ENCODE results near the gene RINT1.

Gene RINT1

GRCh38 chr7:105600720-105601550 is 68.9 kb downstream of the RINT1 start:
- DNase-seq: no peak

- DNase-seq: no peak
Observed at GRCh38 chr7:105602325-105603305, 70.6 kb downstream of the RINT1 start.

- no peak for DNase-seq
Observed at GRCh38 chr7:105610165-105610930, 78.3 kb downstream of the RINT1 start.

- no peak for DNase-seq
Observed at GRCh38 chr7:105611856-105612775, 80.1 kb downstream of the RINT1 start.

- no peak for DNase-seq
Observed at GRCh38 chr7:105612806-105613205, 80.8 kb downstream of the RINT1 start.

- no peak for DNase-seq
Observed at GRCh38 chr7:105613611-105614330, 81.8 kb downstream of the RINT1 start.

- no peak for DNase-seq
Observed at GRCh38 chr7:105614341-105614840, 82.4 kb downstream of the RINT1 start.
